ENCODE data around the gene NPB. TPM values are rescaled to one million over a fixed set of nuclear protein-coding genes. Genes with fewer than 3 reads are reported as not detected.

NPB gene
- total and polyA plus RNA-seq, 2 of the 8 experiments (the other 6 are each of a cell fraction or from before 2014, with no cell fraction given) = 1.5 to 2.5 TPM

DNA sequence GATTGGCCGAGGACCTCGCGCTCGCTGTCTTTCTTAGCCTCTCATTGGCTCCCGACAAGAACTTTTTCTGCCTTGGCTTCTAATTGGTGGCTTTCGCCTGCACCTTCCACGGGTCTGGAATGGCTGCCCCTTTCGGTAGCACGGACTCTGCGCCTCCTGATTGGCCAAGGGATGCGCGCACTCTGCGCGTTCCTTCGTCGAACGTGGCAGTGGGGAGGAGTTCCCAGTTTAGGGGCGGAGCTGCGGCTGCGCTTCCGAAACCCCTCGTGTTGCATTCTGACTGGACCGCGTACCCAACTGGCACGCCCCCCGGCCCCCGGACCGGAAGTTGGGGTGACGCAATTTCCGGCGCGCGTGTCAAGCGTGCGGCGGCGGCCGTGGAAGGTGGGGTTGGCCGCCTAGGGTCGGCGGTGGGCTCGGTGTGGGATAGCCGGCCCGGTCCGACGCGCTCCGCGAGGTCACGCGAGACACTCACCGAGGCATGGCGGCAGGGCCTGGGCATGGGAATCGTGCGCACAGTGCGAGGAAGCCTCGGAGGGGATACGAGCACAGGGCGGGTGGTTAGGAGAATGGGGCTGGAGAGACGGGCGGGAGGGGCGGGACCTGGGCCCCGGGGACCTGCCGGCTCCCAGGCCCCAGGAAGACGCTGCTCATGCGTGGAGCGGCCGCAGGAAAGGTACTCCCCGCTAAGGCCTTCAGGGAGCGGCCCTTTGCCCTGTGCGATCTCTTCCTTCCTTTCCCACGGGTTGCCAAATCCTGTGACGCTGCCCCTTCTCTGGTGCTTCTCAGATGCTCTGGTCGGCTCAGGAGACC lies 41.1 kb upstream of the NPB start:
- Histone ChIP-seq H2BK15ac (ENCODE audit: low read length) (no peak overlapping the region), H3K4me2 (ENCODE audit: insufficient read depth in 1 of 2, low read depth in 2 of 2, low read length in 2 of 2) (peak overlapping the region; percentile 83 to 92), H3K18ac (ENCODE audit: extremely low read depth, low read length) (peak overlapping the region; percentile 98; the same call in 1 of the 2 replicates), H3K79me2 (ENCODE audit: control insufficient read depth in 1 of 2, insufficient read depth in 2 of 2, low read length in 2 of 2) (peaks cover 13 to 56% of the 10 kb centered on the region in 2 experiments), H2BK12ac (ENCODE audit: low read depth, low read length) (peak overlapping the region; percentile 90), H3K9ac (replicated peaks in 1 of 4; ENCODE audit: extremely low read depth in 1 of 4, low read depth in 3 of 4, low read length in 3 of 4) (peak overlapping the region; percentile 76 to 92 (median 86)), H2AK5ac (ENCODE audit: low read depth, low read length) (peak overlapping the region; percentile 71; the same call in 1 of the 2 replicates), H3K56ac (replicated peaks; ENCODE audit: insufficient read length, low read depth, low read length) (no peak overlapping the region), H2AFZ (ENCODE audit: low read length) (no peak overlapping the region), H3K4ac (replicated peaks; ENCODE audit: insufficient read length, low read depth, low read length) (peak overlapping the region; percentile 97), H3K4me3 (ENCODE audit: extremely low read depth in 1 of 4, insufficient read depth in 2 of 4, low read depth in 3 of 4, low read length in 4 of 4) (peak overlapping the region; percentile 79 to 95 (median 90)), H3K27me3 (replicated peaks in 1 of 4; ENCODE audit: control insufficient read depth in 3 of 4, extremely low read depth in 1 of 4, insufficient read depth in 3 of 4, low read length in 3 of 4) (no peaks in the 10 kb centered on the region), H2BK5ac (ENCODE audit: low read depth, low read length) (peak overlapping the region; percentile 98), H3K27ac (ENCODE audit: low read depth, low read length) (peak overlapping the region; percentile 69; the same call in 1 of the 2 replicates), H3K23me2 (ENCODE audit: low read depth, low read length) (peaks cover 8% of the 10 kb centered on the region), H4K20me1 (replicated peaks in 1 of 2; ENCODE audit: control insufficient read depth in 1 of 2, insufficient read depth in 2 of 2, low read length in 2 of 2) (peaks cover 10 to 33% of the 10 kb centered on the region in 2 experiments), H3K36me3 (ENCODE audit: control insufficient read depth in 2 of 4, insufficient read depth in 4 of 4, low read length in 3 of 4) (peaks cover 6 to 33% (median 14%) of the 10 kb centered on the region in 4 experiments; a peak in 7 of 8 replicates), H2BK120ac (replicated peaks; ENCODE audit: low read depth, low read length) (no peak overlapping the region), H3K79me1 (ENCODE audit: low read depth, low read length) (peaks cover 13% of the 10 kb centered on the region), H3K14ac (ENCODE audit: insufficient read length) (no peak overlapping the region), H4K5ac (ENCODE audit: insufficient read length, low read depth, low read length) (peak overlapping the region; percentile 80), H3K23ac (ENCODE audit: insufficient read length) (no peak overlapping the region), H4K8ac (ENCODE audit: extremely low read depth, insufficient read depth, low read length) (peak overlapping the region; percentile 94; the same call in 1 of the 2 replicates), H2BK20ac (ENCODE audit: low read length) (no peak overlapping the region), H4K91ac (replicated peaks; ENCODE audit: insufficient read length, low read length) (peak overlapping the region; percentile 87), H3K4me1 (replicated peaks in 1 of 4; ENCODE audit: control insufficient read depth in 3 of 4, insufficient read depth in 4 of 4, low read length in 3 of 4) (peaks cover 0 to 5% (median 5%) of the 10 kb centered on the region in 4 experiments; a peak in 5 of 7 replicates), H3K9me3 (ENCODE audit: insufficient read depth in 2 of 2, low read depth in 1 of 2, low read length in 1 of 2) (no peaks in the 10 kb centered on the region)
- POLR2A ChIA-PET (ENCODE audit: partially characterized antibody) = interaction anchor here (0.6 to 3.6 kb wide), 18 partner anchors 9 to 350 kb away, joined by 3 to 18 read pairs (median 4); partner anchors contain the start of genes ARHGDIA, CCDC137, MCRIP1 and MRPL12
- DNase-seq (ENCODE audit: low read depth in 1 of 2, low spot score in 2 of 2) = peak; percentile 99 to 100
- FAIRE-seq = peak; percentile 60
- 2% methylated on average over 62 of the region's 74 CpGs; no CpG with 5 or more reads in 1 of the 2 experiments for WGBS, 2 experiments (ENCODE audit: extremely low coverage in 1 of 2, insufficient coverage in 1 of 2, insufficient read length in 1 of 2, insufficient replicate concordance in 2 of 2, low coverage in 1 of 2, low lambda C conversion rate in 2 of 2, missing lambda C conversion rate in 1 of 2)
- CTCF ChIA-PET (ENCODE audit: partially characterized antibody) = interaction anchor here (1.0 kb wide), 1 partner anchor 27 kb away, joined by 3 read pairs; no protein-coding TSS in a partner anchor
- TF ChIP-seq MAFK (IDR thresholded peaks at IDR 0.05; ENCODE audit: low read depth, low read length) (peak; percentile 40; the same call in 1 of the 2 replicates), SP1 (IDR thresholded peaks at IDR 0.05; ENCODE audit: low read depth, low read length) (peak; percentile 100), TAF7 (optimal IDR thresholded peaks at IDR 0.05; ENCODE audit: borderline replicate concordance, low read depth, low read length) (peak; percentile 68), TAF1 (IDR thresholded peaks at IDR 0.05; ENCODE audit: low read depth, low read length) (peak; percentile 83), KDM5A (IDR thresholded peaks at IDR 0.05; ENCODE audit: low read length) (no peak; the same call in 1 of the 2 replicates), RXRA (IDR thresholded peaks at IDR 0.05; ENCODE audit: insufficient read depth, low read depth, low read length) (no peak), CREB1 (IDR thresholded peaks at IDR 0.05) (peak; percentile 91), EGR1 (IDR thresholded peaks at IDR 0.05; ENCODE audit: borderline replicate concordance, low read depth, low read length) (no peak), TCF12 (IDR thresholded peaks at IDR 0.05; ENCODE audit: low read depth, low read length) (no peak), SUZ12 (IDR thresholded peaks at IDR 0.05; ENCODE audit: low read length) (no peak)
- TF ChIP-seq, protein P1, sequence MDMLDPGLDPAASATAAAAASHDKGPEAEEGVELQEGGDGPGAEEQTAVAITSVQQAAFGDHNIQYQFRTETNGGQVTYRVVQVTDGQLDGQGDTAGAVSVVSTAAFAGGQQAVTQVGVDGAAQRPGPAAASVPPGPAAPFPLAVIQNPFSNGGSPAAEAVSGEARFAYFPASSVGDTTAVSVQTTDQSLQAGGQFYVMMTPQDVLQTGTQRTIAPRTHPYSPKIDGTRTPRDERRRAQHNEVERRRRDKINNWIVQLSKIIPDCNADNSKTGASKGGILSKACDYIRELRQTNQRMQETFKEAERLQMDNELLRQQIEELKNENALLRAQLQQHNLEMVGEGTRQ (IDR thresholded peaks at IDR 0.05; ENCODE audit: low read length) = no peak
